PC-3 (cell line): ENCODE measurements around the gene HNRNPM.

Experiments used
- EZH2 ChIP-seq: fragments of 300-600 bp; sonication (generic); IDR thresholded peaks from one replicate; pipeline ENCODE4 v1.6.1; 2017; ENCODE audit warnings: antibody characterized with exemption, mild to moderate bottlenecking, low read length; ENCODE audit not compliant: unreplicated experiment
- TF ChIP-seq, protein P1 (sequence below): fragments of 300-600 bp; sonication (generic); conservative IDR thresholded peaks from 2 replicates; pipeline ENCODE4 v1.5.1; 2017; ENCODE audit warnings: antibody characterized with exemption, low read depth, mild to moderate bottlenecking, low read length

- TF ChIP-seq, protein P1, sequence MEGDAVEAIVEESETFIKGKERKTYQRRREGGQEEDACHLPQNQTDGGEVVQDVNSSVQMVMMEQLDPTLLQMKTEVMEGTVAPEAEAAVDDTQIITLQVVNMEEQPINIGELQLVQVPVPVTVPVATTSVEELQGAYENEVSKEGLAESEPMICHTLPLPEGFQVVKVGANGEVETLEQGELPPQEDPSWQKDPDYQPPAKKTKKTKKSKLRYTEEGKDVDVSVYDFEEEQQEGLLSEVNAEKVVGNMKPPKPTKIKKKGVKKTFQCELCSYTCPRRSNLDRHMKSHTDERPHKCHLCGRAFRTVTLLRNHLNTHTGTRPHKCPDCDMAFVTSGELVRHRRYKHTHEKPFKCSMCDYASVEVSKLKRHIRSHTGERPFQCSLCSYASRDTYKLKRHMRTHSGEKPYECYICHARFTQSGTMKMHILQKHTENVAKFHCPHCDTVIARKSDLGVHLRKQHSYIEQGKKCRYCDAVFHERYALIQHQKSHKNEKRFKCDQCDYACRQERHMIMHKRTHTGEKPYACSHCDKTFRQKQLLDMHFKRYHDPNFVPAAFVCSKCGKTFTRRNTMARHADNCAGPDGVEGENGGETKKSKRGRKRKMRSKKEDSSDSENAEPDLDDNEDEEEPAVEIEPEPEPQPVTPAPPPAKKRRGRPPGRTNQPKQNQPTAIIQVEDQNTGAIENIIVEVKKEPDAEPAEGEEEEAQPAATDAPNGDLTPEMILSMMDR: no peak
- TF ChIP-seq EZH2: no peak
Measured at GRCh38 chr19:8486661-8487136, 41.9 kb downstream of the HNRNPM start.
